ENCODE results near the gene EFEMP1. TPM values are rescaled to one million over a fixed set of nuclear protein-coding genes. Genes with fewer than 3 reads are reported as not detected.

EFEMP1 gene
- total RNA-seq, 1 experiment from 2014 or later = 24.0 TPM

GRCh38 chr2:55922291-55922907, 1.2 kb downstream of the EFEMP1 start (continued):
- TF ChIP-seq E2F4 (CRISPR knock-in tag; IDR thresholded peaks at IDR 0.05; ENCODE audit: borderline replicate concordance, low read depth) = no peak
- TF ChIP-seq TEAD1 (CRISPR knock-in tag; IDR thresholded peaks at IDR 0.05) = peak; percentile 53; the same call in 1 of the 2 replicates
- 0 out of 2 replicates have a peak, but pooled peaks have one; percentile 45 for TF ChIP-seq FOXK1 (CRISPR knock-in tag; IDR thresholded peaks at IDR 0.05)
- TF ChIP-seq SOX15 (CRISPR knock-in tag; IDR thresholded peaks at IDR 0.05) = no peak
- TF ChIP-seq NR1H2 (CRISPR knock-in tag; IDR thresholded peaks at IDR 0.05) = no peak
- no peak for TF ChIP-seq CDX4 (CRISPR knock-in tag; IDR thresholded peaks at IDR 0.05; ENCODE audit: borderline replicate concordance)

- CTCF ChIA-PET = interaction anchor here (1.4 kb wide), 1 partner anchor 148 kb away, joined by 4 read pairs; no protein-coding TSS in a partner anchor
- H3K36me3 Mint-ChIP-seq = peaks cover 2% of the 10 kb centered on the region; the same call in 1 of the 2 replicates
These were observed 4.0 kb downstream of the EFEMP1 start for GRCh38 chr2:55919574-55919973.

More at GRCh38 chr2:55919574-55919973, 4.0 kb downstream of the EFEMP1 start:
- H3K4me3 Mint-ChIP-seq = no peak overlapping the region
- no peak for ATAC-seq
- POLR2A ChIA-PET = no interaction called here
- H3K4me1 Mint-ChIP-seq = peaks cover 20% of the 10 kb centered on the region
- no peak for DNase-seq (ENCODE audit: low spot score)
- TF ChIP-seq ETV6 (CRISPR knock-in tag; IDR thresholded peaks at IDR 0.05) = no peak
- no peak for TF ChIP-seq NFATC4 (CRISPR knock-in tag; IDR thresholded peaks at IDR 0.05)
- TF ChIP-seq CDX4 (CRISPR knock-in tag; IDR thresholded peaks at IDR 0.05; ENCODE audit: borderline replicate concordance) = no peak
- TF ChIP-seq ZBTB43 (CRISPR knock-in tag; IDR thresholded peaks at IDR 0.05) = no peak
- no peak for TF ChIP-seq MLX (CRISPR knock-in tag; IDR thresholded peaks at IDR 0.05)
- no peak for TF ChIP-seq AR (CRISPR knock-in tag; IDR thresholded peaks at IDR 0.05)
- no peak for TF ChIP-seq E2F5 (CRISPR knock-in tag; IDR thresholded peaks at IDR 0.05)
- no peak for TF ChIP-seq ZNF317 (CRISPR knock-in tag; IDR thresholded peaks at IDR 0.05; ENCODE audit: borderline replicate concordance, low read depth)
- no peak for TF ChIP-seq GABPB1 (CRISPR knock-in tag; IDR thresholded peaks at IDR 0.05)
- TF ChIP-seq ZNF263 (CRISPR knock-in tag; IDR thresholded peaks at IDR 0.05; ENCODE audit: low read depth) = no peak
- no peak for TF ChIP-seq NR2C2 (CRISPR knock-in tag; IDR thresholded peaks at IDR 0.05)
- no peak for TF ChIP-seq FOXP4 (CRISPR knock-in tag; IDR thresholded peaks at IDR 0.05)
- no peak for TF ChIP-seq ATF1 (CRISPR knock-in tag; IDR thresholded peaks at IDR 0.05)
- TF ChIP-seq HMGXB4 (CRISPR knock-in tag; IDR thresholded peaks at IDR 0.05) = no peak
- H3K27me3 Mint-ChIP-seq (ENCODE audit: low read depth) = peaks cover 29% of the 10 kb centered on the region
- no peaks in the 10 kb centered on the region for H3K9me3 Mint-ChIP-seq
- no peak overlapping the region for H3K27ac Mint-ChIP-seq

Data from WTC11 (cell line).